HepG2 (cell line): Measurements from ENCODE around the gene DHCR7. TPM values are rescaled to one million over a fixed set of nuclear protein-coding genes. Genes with fewer than 3 reads are reported as not detected.

Experiments used
- EEA1 ChIP-seq: sonication (generic); formaldehyde crosslinking; IDR thresholded peaks from 2 replicates; pipeline ENCODE4 v1.5.1; 2020; ENCODE audit warnings: mild to moderate bottlenecking, missing genetic modification reagents, borderline replicate concordance
- IRF9 ChIP-seq: sonication (generic); formaldehyde crosslinking; IDR thresholded peaks from 2 replicates; pipeline ENCODE4 v1.8.0; 2022; ENCODE audit warnings: missing genetic modification reagents, mild to moderate bottlenecking, borderline replicate concordance
- THAP11 ChIP-seq: IDR thresholded peaks from 2 replicates; pipeline ENCODE4 v1.6.1; 2016; ENCODE audit warnings: missing biosample characterization, missing genetic modification reagents
- TRIM22 ChIP-seq: fragments of 450-650 bp; IDR thresholded peaks from 2 replicates; pipeline ENCODE4 v1.6.1; 2017
- ZBTB4 ChIP-seq: sonication (generic); formaldehyde crosslinking; IDR thresholded peaks from 2 replicates; pipeline ENCODE4 v1.4.0; 2020; ENCODE audit warnings: missing genetic modification reagents, mild to moderate bottlenecking, borderline replicate concordance
- ZBTB40 ChIP-seq, 2 experiments: fragments of 450-650 bp in 1 of 2; sonication (generic) in 1 of 2; formaldehyde crosslinking in 1 of 2; IDR thresholded peaks; 2 replicates each; pipeline versions ENCODE4 v1.6.1 to v1.8.0; 2016 to 2022; ENCODE audit warnings: antibody characterized with exemption in 1 of 2, mild to moderate bottlenecking in 1 of 2, missing genetic modification reagents in 1 of 2
- ZNF574 ChIP-seq: sonication (generic); formaldehyde crosslinking; IDR thresholded peaks from 2 replicates; pipeline ENCODE4 v1.4.0; 2020; ENCODE audit warnings: missing genetic modification reagents
- polyA plus RNA-seq, 8 experiments: library from polyadenylated mRNA; depleted of rRNA in 3 of 8; stranded (reverse) in 7 of 8; unstranded in 1 of 8; fragments of >200 nt; fragmentation: Illumina TruSeq in 4 of 8; extraction: Trizol in 4 of 8; gene quantifications; 2 replicates each; pipeline versions ENCODE4 v1.2.1 to v1.2.3, GENCODE V29; 2011 to 2016; ENCODE audit warnings: low read depth in 4 of 8, missing spikeins in 1 of 8, mixed read lengths in 1 of 8; ENCODE audit not compliant: insufficient read depth in 1 of 8
- total RNA-seq, 5 experiments: library from RNA; depleted of rRNA; stranded (reverse); fragments of >200 nt; fragmentation: Illumina TruSeq; extraction: Trizol; gene quantifications; 2 replicates each; pipeline ENCODE4 v1.2.3, GENCODE V29; 2016; ENCODE audit warnings: low read depth in 1 of 5

The DHCR7 gene
- total and polyA plus RNA-seq, 2 of the 13 experiments (the other 11 are each of a cell fraction or from before 2014, with no cell fraction given): 96.0 to 143 TPM

GRCh38 chr11:71453037-71453917 lies 5.1 kb upstream of the DHCR7 start, which contains the start of gene NADSYN1 (continued):
- TF ChIP-seq TRIM22: no peak
- TF ChIP-seq THAP11: 0 out of 2 replicates have a peak, but pooled peaks have one; percentile 40
- TF ChIP-seq IRF9 (CRISPR knock-in tag): no peak; the same call in 1 of the 2 replicates
- TF ChIP-seq EEA1: no peak
- TF ChIP-seq ZBTB40 (IDR thresholded peaks at IDR 0.05): no peak
- 0 out of 2 replicates have a peak, but pooled peaks have one; percentile 17 for TF ChIP-seq ZBTB40 (CRISPR knock-in tag; IDR thresholded peaks at IDR 0.05)
- TF ChIP-seq ZBTB4 (CRISPR knock-in tag): 0 out of 2 replicates have a peak, but pooled peaks have one; percentile 21
- TF ChIP-seq ZNF574: 0 out of 2 replicates have a peak, but pooled peaks have one; percentile 48
